Measurements from ENCODE around the gene GNG7.
A peak's percentile ranks its signal among the peaks of the same experiment; 100 is the strongest.
"Not testable (repeated sequence)": the region's sequence is repeated elsewhere in the genome, so short reads cannot be mapped to it uniquely, and the experiment has no call there.

GNG7 gene

GRCh38 chr19:2533686-2534422 is 168.6 kb downstream of the GNG7 start:
- no peak for DNase-seq (ENCODE audit: low spot score)

- DNase-seq (ENCODE audit: low spot score): no peak
These were observed 169.4 kb downstream of the GNG7 start for GRCh38 chr19:2533072-2533425.

GRCh38 chr19:2532252-2533071 is 170.0 kb downstream of the GNG7 start:
- DNase-seq (ENCODE audit: low spot score): no peak

GRCh38 chr19:2529942-2530341 is 172.6 kb downstream of the GNG7 start:
- DNase-seq (ENCODE audit: low spot score): not testable (repeated sequence)

GRCh38 chr19:2529473-2529918 is 173.0 kb downstream of the GNG7 start:
- no peak for DNase-seq (ENCODE audit: low spot score)

GRCh38 chr19:2528675-2529101 is 173.8 kb downstream of the GNG7 start:
- DNase-seq (ENCODE audit: low spot score): no peak

GRCh38 chr19:2527686-2528085 is 174.8 kb downstream of the GNG7 start:
- DNase-seq (ENCODE audit: low spot score): no peak

- no peak for DNase-seq (ENCODE audit: low spot score)
These were observed 175.3 kb downstream of the GNG7 start for GRCh38 chr19:2527171-2527570.

GRCh38 chr19:2524840-2525723 is 177.4 kb downstream of the GNG7 start:
- DNase-seq (ENCODE audit: low spot score): no peak

- no peak for DNase-seq (ENCODE audit: low spot score)
These were observed 178.1 kb downstream of the GNG7 start for GRCh38 chr19:2524361-2524839.

GRCh38 chr19:2523630-2524311 is 178.7 kb downstream of the GNG7 start:
- peak; percentile 57 for DNase-seq (ENCODE audit: low spot score)

GRCh38 chr19:2519482-2519881 is 183.0 kb downstream of the GNG7 start:
- DNase-seq (ENCODE audit: low spot score): no peak

GRCh38 chr19:2518856-2519255 is 183.6 kb downstream of the GNG7 start:
- DNase-seq (ENCODE audit: low spot score): not testable (repeated sequence)

- DNase-seq (ENCODE audit: low spot score): no peak
These were observed 184.5 kb downstream of the GNG7 start for GRCh38 chr19:2517881-2518601.

- no peak for DNase-seq (ENCODE audit: low spot score)
These were observed 185.8 kb downstream of the GNG7 start for GRCh38 chr19:2516727-2517126.

- no peak for DNase-seq (ENCODE audit: low spot score)
These were observed 187.4 kb downstream of the GNG7 start for GRCh38 chr19:2514981-2515518.

GRCh38 chr19:2512523-2513431 is 189.7 kb downstream of the GNG7 start:
- DNase-seq (ENCODE audit: low spot score): no peak

- DNase-seq (ENCODE audit: low spot score): no peak
These were observed 190.5 kb downstream of the GNG7 start for GRCh38 chr19:2511991-2512390.

- DNase-seq (ENCODE audit: low spot score): no peak
These were observed 190.9 kb downstream of the GNG7 start for GRCh38 chr19:2511570-2511969.

- no peak for DNase-seq (ENCODE audit: low spot score)
These were observed 193.4 kb downstream of the GNG7 start for GRCh38 chr19:2509096-2509495.

All from ecto neural progenitor cell (in vitro differentiated cells).